NCI-H345 (cell line): ENCODE data around the gene TRMT1.

Source experiments
- DNase-seq: peaks from one replicate; lab custom pipeline; 2025; lab: John Stamatoyannopoulos, UW

Gene TRMT1

GRCh38 chr19:13070425-13071140 is 46.0 kb downstream of the TRMT1 start:
- DNase-seq, result no peak

- peak; percentile 16 for DNase-seq
Observed at GRCh38 chr19:13069415-13070359, 46.9 kb downstream of the TRMT1 start.

- no peak for DNase-seq
Observed at GRCh38 chr19:13068085-13068846, 48.3 kb downstream of the TRMT1 start.

GRCh38 chr19:13066933-13067807 is 49.4 kb downstream of the TRMT1 start:
- no peak for DNase-seq

- DNase-seq, result no peak
Observed at GRCh38 chr19:13066226-13066625, 50.3 kb downstream of the TRMT1 start.

- DNase-seq, result no peak
Observed at GRCh38 chr19:13064092-13064489, 52.4 kb downstream of the TRMT1 start.

GRCh38 chr19:13063461-13064091 is 53.0 kb downstream of the TRMT1 start:
- no peak for DNase-seq

- DNase-seq, result no peak
Observed at GRCh38 chr19:13062317-13062716, 54.2 kb downstream of the TRMT1 start.

GRCh38 chr19:13060964-13061927 is 55.3 kb downstream of the TRMT1 start:
- peak; percentile 54 for DNase-seq

GRCh38 chr19:13060233-13060963 is 56.1 kb downstream of the TRMT1 start:
- DNase-seq, result no peak

GRCh38 chr19:13058951-13059660 is 57.4 kb downstream of the TRMT1 start:
- DNase-seq, result no peak

GRCh38 chr19:13057744-13058143 is 58.8 kb downstream of the TRMT1 start:
- no peak for DNase-seq

- peak; percentile 4 for DNase-seq
Observed at GRCh38 chr19:13057147-13057572, 59.4 kb downstream of the TRMT1 start.

- DNase-seq, result no peak
Observed at GRCh38 chr19:13056052-13056660, 60.4 kb downstream of the TRMT1 start.

- DNase-seq, result no peak
Observed at GRCh38 chr19:13055213-13056051, 61.1 kb downstream of the TRMT1 start.
